Activated naive CD8-positive, alpha-beta T cell treated with anti-CD3 and anti-CD28 coated beads, Interleukin-2, amount 10 ng/mL, durations not matched to agents 7 days and 5 days (primary cell): Measurements from ENCODE around the gene RALGAPA2. TPM values are rescaled to one million over a fixed set of nuclear protein-coding genes. Genes with fewer than 3 reads are reported as not detected.

Experiments
- ATAC-seq: fragments of 150-1000 bp; cut with Tn5 transposase; one replicate; pipeline ENCODE4 v1.10.0; 2021; ENCODE audit warnings: low read depth, moderate library complexity
- POLR2A ChIA-PET: fragments of 350-600 bp; sonication (Branson Sonifier 250); formaldehyde crosslinking; loops from one replicate; lab custom pipeline; 2021; ENCODE audit warnings: antibody characterized with exemption; lab: Charles Lee
- DNase-seq: peaks from one replicate; pipeline ENCODE4 v3.0.0; 2021
- H3K27ac Mint-ChIP-seq: one replicate; pipeline ENCODE4 v1.8.0; 2022; ENCODE audit warnings: mild to moderate bottlenecking, mixed read lengths
- H3K27me3 Mint-ChIP-seq: one replicate; pipeline ENCODE4 v1.8.0; 2022; ENCODE audit warnings: mild to moderate bottlenecking, moderate library complexity, mixed read lengths
- H3K36me3 Mint-ChIP-seq: one replicate; pipeline ENCODE4 v1.8.0; 2021; ENCODE audit warnings: mild to moderate bottlenecking, mixed read lengths
- H3K4me1 Mint-ChIP-seq: one replicate; pipeline ENCODE4 v1.8.0; 2021; ENCODE audit warnings: mixed read lengths
- H3K4me3 Mint-ChIP-seq: one replicate; pipeline ENCODE4 v1.8.0; 2022; ENCODE audit warnings: mild to moderate bottlenecking, moderate library complexity, mixed read lengths
- H3K9me3 Mint-ChIP-seq: one replicate; pipeline ENCODE4 v1.8.0; 2021; ENCODE audit warnings: mixed read lengths
- total RNA-seq, 2 experiments: library from RNA; stranded (reverse); gene quantifications; one replicate each; pipeline ENCODE4 v1.2.3, GENCODE V29; 2021

The RALGAPA2 gene
- 10 to 100 TPM; 25.1 to 28.6 TPM for total RNA-seq

- H3K36me3 Mint-ChIP-seq = peaks cover 14% of the 10 kb centered on the region
- DNase-seq = peak; percentile 97
These were observed at the start of gene RALGAPA2 for GRCh38 chr20:20712474-20713243. TSS of gene RALGAPA2 (minus strand) at chr20:20712644. CDS start at chr20:20712480, 164 bp downstream.

GRCh38 chr20:20761301-20761700 is 48.9 kb upstream of the RALGAPA2 start:
- POLR2A ChIA-PET = no interaction called here
- no peak overlapping the region for H3K4me3 Mint-ChIP-seq
- no peaks in the 10 kb centered on the region for H3K36me3 Mint-ChIP-seq
- DNase-seq (no peak), ATAC-seq (no peak)
- no peaks in the 10 kb centered on the region for H3K9me3 Mint-ChIP-seq
- H3K4me1 Mint-ChIP-seq = no peaks in the 10 kb centered on the region
- no peak overlapping the region for H3K27ac Mint-ChIP-seq
- H3K27me3 Mint-ChIP-seq = peaks cover 17% of the 10 kb centered on the region

More at GRCh38 chr20:20712474-20713243, at the start of gene RALGAPA2:
- ATAC-seq = peak; percentile 93
- Mint-ChIP-seq H3K4me1 (peaks cover 19% of the 10 kb centered on the region), H3K9me3 (no peaks in the 10 kb centered on the region), H3K27ac (peak within 1 kb of the TSS; percentile 92), H3K4me3 (peak within 1 kb of the TSS; percentile 91), H3K27me3 (peaks cover 5% of the 10 kb centered on the region)
- POLR2A ChIA-PET = interaction anchor here (0.6 to 1.2 kb wide), 6 partner anchors 31 to 696 kb away, joined by 3 to 4 read pairs (median 4); partner anchors contain the start of genes CFAP61, CRNKL1, NAA20 and XRN2

GRCh38 chr20:20759132-20759531 is 46.7 kb upstream of the RALGAPA2 start:
- ATAC-seq (no peak), DNase-seq (no peak)
- no peaks in the 10 kb centered on the region for H3K36me3 Mint-ChIP-seq
- no peaks in the 10 kb centered on the region for H3K9me3 Mint-ChIP-seq
- H3K4me3 Mint-ChIP-seq = no peak overlapping the region
- POLR2A ChIA-PET = no interaction called here
- no peak overlapping the region for H3K27ac Mint-ChIP-seq
- H3K4me1 Mint-ChIP-seq = peaks cover 2% of the 10 kb centered on the region
- H3K27me3 Mint-ChIP-seq = peaks cover 23% of the 10 kb centered on the region

DNA sequence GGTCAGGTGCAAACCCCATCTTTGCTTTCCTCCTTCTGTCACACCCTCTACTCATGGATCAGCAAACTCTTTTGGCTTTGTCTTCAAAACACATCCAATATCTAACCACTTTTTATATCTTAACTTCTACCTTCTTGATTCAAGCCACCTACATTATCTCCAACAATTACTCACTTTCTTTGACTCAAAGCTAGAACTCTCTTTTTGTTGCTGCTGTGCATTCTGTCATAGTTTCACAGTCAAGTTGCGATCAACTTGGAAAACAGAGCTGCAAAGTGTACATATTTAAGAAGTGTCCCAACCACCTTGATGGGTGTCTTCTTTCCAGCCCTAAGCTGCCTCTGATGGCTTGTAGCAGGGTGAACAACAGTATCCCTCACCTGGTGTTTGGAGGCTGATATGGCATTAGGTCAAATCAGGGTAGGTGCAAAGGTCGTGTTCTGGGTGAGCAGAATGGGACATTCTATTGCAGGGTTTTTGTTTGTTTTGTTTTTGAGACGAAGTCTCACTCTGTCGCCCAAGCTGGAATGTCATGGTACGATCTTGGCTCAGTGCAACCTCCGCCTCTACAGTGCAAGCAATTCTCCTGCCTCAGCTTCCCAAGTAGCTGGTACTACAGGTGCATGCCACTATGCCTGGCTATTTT is 43.4 kb upstream of the RALGAPA2 start:
- DNase-seq = no peak
- no peak for ATAC-seq
- Mint-ChIP-seq H3K4me1 (peaks cover 2% of the 10 kb centered on the region), H3K9me3 (no peaks in the 10 kb centered on the region), H3K36me3 (no peaks in the 10 kb centered on the region), H3K4me3 (no peak overlapping the region), H3K27ac (no peak overlapping the region), H3K27me3 (peaks cover 23% of the 10 kb centered on the region)
- POLR2A ChIA-PET = no interaction called here

GRCh38 chr20:20755231-20755630 is 42.8 kb upstream of the RALGAPA2 start:
- Mint-ChIP-seq H3K9me3 (no peaks in the 10 kb centered on the region), H3K36me3 (no peaks in the 10 kb centered on the region), H3K27ac (no peak overlapping the region), H3K27me3 (peaks cover 23% of the 10 kb centered on the region), H3K4me1 (peaks cover 2% of the 10 kb centered on the region), H3K4me3 (no peak overlapping the region)
- POLR2A ChIA-PET = no interaction called here
- ATAC-seq (no peak), DNase-seq (no peak)

- Mint-ChIP-seq H3K27ac (no peak overlapping the region), H3K27me3 (peaks cover 23% of the 10 kb centered on the region), H3K36me3 (no peaks in the 10 kb centered on the region), H3K9me3 (peaks cover 1% of the 10 kb centered on the region), H3K4me3 (no peak overlapping the region), H3K4me1 (peaks cover 2% of the 10 kb centered on the region)
- no peak for DNase-seq
- ATAC-seq = no peak
- POLR2A ChIA-PET = no interaction called here
These were observed 42.3 kb upstream of the RALGAPA2 start for GRCh38 chr20:20754714-20755113.

- POLR2A ChIA-PET = no interaction called here
- no peak overlapping the region for H3K4me3 Mint-ChIP-seq
- H3K27ac Mint-ChIP-seq = no peak overlapping the region
- peaks cover 2% of the 10 kb centered on the region for H3K36me3 Mint-ChIP-seq
- peaks cover 23% of the 10 kb centered on the region for H3K27me3 Mint-ChIP-seq
- peaks cover 2% of the 10 kb centered on the region for H3K4me1 Mint-ChIP-seq
- H3K9me3 Mint-ChIP-seq = peaks cover 5% of the 10 kb centered on the region
- no peak for DNase-seq
- no peak for ATAC-seq
These were observed 40.3 kb upstream of the RALGAPA2 start for GRCh38 chr20:20752712-20753111.

DNA sequence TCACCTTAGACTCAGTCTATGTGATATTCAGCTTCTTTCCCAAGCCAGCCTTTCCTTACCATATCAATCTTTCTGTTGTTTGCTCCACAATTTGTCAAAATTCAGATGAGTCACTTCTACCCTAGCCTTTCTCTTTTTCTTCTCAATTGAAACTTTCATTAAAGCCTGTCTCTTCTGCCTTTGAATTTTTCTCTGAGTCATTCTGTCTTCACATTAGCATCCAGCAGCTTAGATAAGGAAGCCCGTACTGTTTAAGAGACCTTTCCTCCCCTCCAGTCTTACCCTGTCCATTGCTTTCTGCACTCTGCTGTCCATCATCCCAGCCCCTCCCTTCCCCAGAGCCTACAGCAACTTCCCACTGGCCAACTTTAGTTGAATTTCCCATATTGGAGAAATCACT is 34.9 kb upstream of the RALGAPA2 start:
- DNase-seq = no peak
- peaks cover 5% of the 10 kb centered on the region for H3K9me3 Mint-ChIP-seq
- no peak for ATAC-seq
- no peak overlapping the region for H3K4me3 Mint-ChIP-seq
- peaks cover 13% of the 10 kb centered on the region for H3K27me3 Mint-ChIP-seq
- POLR2A ChIA-PET = no interaction called here
- peaks cover 2% of the 10 kb centered on the region for H3K36me3 Mint-ChIP-seq
- H3K27ac Mint-ChIP-seq = no peak overlapping the region
- H3K4me1 Mint-ChIP-seq = peaks cover 1% of the 10 kb centered on the region

GRCh38 chr20:20744170-20744725 is 31.8 kb upstream of the RALGAPA2 start:
- POLR2A ChIA-PET = no interaction called here
- DNase-seq (no peak), ATAC-seq (no peak)
- Mint-ChIP-seq H3K4me3 (no peak overlapping the region), H3K36me3 (peaks cover 2% of the 10 kb centered on the region), H3K4me1 (peaks cover 1% of the 10 kb centered on the region), H3K9me3 (peaks cover 3% of the 10 kb centered on the region), H3K27me3 (peaks cover 4% of the 10 kb centered on the region), H3K27ac (no peak overlapping the region)

GRCh38 chr20:20743511-20744169 is 31.2 kb upstream of the RALGAPA2 start:
- H3K27me3 Mint-ChIP-seq = peaks cover 4% of the 10 kb centered on the region
- no peaks in the 10 kb centered on the region for H3K36me3 Mint-ChIP-seq
- no peaks in the 10 kb centered on the region for H3K9me3 Mint-ChIP-seq
- H3K4me3 Mint-ChIP-seq = no peak overlapping the region
- POLR2A ChIA-PET = no interaction called here
- ATAC-seq (no peak), DNase-seq (no peak)
- peaks cover 1% of the 10 kb centered on the region for H3K4me1 Mint-ChIP-seq
- H3K27ac Mint-ChIP-seq = no peak overlapping the region

DNA sequence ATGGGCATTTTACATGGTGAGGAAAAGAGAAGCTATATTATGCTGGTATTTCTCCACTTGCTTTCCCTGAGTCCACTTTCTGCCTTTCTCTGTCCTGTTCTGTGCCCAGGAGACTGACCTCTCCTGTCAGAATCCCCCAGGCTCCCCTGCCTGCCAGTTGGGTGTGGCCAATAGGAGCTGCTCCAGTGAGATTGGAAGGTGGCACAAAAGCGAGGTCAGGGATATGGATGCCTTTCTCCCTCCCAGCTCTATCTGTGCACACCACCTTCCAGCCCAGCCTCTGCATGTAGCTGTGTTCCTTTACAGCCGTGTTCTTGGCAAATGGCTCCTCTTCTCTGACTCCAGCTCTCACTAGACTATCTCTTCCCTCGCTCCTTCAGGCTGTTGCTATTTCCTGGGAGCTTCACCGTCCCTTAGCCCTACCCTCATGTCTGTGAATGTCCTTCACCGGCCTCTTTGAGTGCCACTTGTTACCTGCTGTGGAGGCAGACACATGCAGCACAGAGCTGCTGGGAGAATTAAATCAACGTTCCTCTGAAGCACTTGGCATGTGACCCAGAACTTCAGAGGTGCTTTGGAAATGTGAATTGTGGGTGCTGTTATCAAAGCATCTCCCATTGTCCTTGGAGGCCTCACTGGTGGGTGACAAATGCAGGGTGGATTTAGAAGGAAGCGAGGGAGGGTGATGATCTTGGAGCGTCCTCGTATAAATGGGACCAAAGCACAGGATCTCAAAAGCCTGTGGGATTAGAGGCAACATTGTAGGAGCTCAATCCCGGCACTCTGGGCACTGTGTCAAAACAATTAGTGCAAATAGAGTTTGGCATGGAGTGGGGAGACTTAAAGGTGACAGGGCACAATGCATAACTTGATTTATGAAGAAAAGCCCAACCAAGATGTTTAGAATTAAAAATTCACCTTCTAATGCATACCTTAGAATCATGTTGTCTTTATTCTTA is 28.9 kb upstream of the RALGAPA2 start:
- Mint-ChIP-seq H3K36me3 (no peaks in the 10 kb centered on the region), H3K4me3 (no peak overlapping the region), H3K27me3 (peaks cover 4% of the 10 kb centered on the region), H3K27ac (no peak overlapping the region), H3K9me3 (no peaks in the 10 kb centered on the region), H3K4me1 (peaks cover 6% of the 10 kb centered on the region)
- DNase-seq = no peak
- ATAC-seq = no peak
- POLR2A ChIA-PET = no interaction called here

DNA sequence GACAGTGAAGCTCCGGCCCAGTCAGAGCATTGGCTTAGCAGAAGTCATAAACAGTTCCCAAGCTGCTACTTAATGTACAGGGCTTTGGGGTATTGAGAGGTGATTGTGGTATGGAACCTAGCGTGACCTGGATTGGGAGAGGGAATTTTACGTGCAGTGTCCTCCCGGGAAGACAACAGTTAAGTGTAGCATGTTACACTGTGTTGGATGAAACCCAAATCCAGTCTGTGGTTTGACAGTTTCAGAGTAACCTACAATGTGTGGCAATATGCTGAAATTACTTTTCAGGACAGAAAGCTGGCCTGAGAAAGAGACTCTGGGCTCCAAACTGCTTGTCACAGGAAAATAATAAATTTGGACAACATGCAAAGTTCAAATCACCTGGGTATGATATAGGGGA is 28.1 kb upstream of the RALGAPA2 start:
- no peak for DNase-seq

More for the DNA sequence above, 28.1 kb upstream of the RALGAPA2 start:
- peaks cover 4% of the 10 kb centered on the region for H3K27me3 Mint-ChIP-seq
- H3K4me3 Mint-ChIP-seq = no peak overlapping the region
- no peaks in the 10 kb centered on the region for H3K36me3 Mint-ChIP-seq
- no peak for ATAC-seq
- no peak overlapping the region for H3K27ac Mint-ChIP-seq
- no peaks in the 10 kb centered on the region for H3K9me3 Mint-ChIP-seq
- H3K4me1 Mint-ChIP-seq = peaks cover 6% of the 10 kb centered on the region
- POLR2A ChIA-PET = no interaction called here
